GM21619 (cell line): ENCODE measurements around the gene ST3GAL6.
A peak's percentile ranks its signal among the peaks of the same experiment; 100 is the strongest.

ENCODE experiments used
- ATAC-seq: cut with Tn5 transposase; IDR thresholded peaks from one replicate; pipeline ENCODE4 v1.9.1; 2021; ENCODE audit not compliant: unreplicated experiment

ST3GAL6 gene, protein sequence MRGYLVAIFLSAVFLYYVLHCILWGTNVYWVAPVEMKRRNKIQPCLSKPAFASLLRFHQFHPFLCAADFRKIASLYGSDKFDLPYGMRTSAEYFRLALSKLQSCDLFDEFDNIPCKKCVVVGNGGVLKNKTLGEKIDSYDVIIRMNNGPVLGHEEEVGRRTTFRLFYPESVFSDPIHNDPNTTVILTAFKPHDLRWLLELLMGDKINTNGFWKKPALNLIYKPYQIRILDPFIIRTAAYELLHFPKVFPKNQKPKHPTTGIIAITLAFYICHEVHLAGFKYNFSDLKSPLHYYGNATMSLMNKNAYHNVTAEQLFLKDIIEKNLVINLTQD

DNA sequence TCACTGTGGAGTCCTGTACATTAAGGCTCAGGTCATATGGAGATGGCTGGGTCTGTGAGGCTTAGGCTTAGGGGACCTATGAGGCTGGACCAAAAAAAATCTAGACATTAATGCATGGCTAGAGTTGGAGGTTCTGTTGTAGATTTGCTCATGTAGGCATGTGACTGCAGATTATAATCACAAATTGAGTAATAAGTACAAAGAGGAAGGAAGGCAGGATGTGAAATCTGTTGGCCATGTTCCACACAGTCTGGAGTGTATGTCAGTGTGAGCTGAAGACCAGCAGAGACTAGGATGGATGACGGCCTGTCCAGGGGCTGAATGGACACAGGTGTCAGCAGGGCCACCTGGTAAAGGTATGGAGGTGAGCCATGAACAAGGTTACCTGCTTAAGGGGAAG, at the start of gene ST3GAL6:
Gene ST3GAL6 (plus strand): TSS at position 265 of the 400 bp plus-strand sequence. CDS start 5,101 bp downstream, outside the sequence.
- no peak for ATAC-seq

DNA sequence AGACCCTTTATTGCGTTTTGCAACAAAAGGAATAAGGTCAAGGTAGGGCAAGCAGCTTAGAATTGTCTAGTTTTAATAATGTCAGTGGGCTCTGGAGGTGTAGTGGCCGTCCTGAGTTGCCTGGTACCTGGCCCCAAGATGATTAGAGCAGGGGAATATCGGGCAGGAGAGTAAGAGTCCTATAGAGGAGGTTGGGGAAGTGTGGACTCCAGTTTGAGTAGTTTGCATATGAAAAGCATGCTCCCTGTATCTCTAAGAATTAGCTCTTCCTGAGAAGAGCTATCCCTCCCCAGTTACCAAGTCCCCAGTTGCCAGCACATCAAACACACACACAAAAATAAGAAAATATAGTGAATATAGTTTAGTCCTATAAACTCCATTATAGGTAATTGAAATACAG, 49.2 kb upstream of the ST3GAL6 start:
- no peak for ATAC-seq

DNA sequence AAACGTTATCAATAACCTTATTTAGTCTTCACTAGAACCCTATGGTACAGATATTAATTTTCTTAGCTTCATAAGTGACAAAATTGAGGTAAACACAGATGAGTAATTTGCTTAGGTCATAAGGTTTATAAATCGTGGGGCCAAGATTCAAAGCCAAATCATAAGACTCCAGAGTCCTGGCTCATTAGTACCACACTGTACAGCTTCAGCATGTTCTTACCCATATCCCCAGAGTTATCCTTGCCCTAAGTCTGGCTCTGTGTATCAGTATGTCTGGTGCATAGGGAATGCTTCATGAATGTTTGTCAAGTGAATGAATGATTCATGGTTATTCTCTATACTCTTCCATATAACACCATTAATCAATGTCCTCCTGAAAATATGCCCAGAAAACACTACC, 45.6 kb upstream of the ST3GAL6 start:
- no peak for ATAC-seq

DNA sequence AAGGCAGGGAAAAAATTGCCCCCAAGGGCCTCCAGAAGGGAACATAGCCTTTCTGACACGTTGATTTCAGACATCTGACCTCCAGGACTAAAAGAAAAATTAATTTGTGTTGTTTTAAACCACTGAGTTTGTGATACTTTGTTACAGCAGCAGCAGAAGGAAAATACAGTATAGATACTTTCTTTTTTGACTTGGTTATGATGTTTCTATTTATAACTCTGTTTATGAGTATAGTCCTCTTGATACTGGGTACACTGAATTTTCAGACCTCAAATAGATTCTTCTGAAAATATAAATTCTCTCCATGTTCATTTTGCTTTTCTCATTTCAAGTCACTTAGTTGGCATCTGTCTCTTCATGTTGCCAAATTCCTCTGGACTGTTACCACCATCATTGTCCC, 44.4 kb upstream of the ST3GAL6 start:
- no peak for ATAC-seq

DNA sequence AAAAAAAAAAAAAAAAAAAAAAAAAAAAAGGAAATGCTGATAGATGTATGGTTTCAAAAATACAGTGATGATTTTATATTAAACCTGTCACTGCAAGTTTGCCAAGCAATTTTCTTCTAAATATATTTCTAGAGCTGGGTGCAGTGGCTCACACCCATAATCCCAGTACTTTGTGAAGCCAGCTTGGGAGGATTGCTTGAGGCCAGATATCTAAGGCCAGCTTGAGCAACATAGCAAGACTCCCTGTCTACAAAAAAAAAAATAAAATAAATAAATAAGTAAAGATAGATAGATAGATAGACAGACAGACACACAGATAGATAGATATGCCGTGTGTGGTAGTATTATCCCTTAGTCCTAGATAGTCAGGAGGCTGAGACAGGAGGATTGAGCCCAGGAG, 41.4 kb upstream of the ST3GAL6 start:
- no peak for ATAC-seq

DNA sequence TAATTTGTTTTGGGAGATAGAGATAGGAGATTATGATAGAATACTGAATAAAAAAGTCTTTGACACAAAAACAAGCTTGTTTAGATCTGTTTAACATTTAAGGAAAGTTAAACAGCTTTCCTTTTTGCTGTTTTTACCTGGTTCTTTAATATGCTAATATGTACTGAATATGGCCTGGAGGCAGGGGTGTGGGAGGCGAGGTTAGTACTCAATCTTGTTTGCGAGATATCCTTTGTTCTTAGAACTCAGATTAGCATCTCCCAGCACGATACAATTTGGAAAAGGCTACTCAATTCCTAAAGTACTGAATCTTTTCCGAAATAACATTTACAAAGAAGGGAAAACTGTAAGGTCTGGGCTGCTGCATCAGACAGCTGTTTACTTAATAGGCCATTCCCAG, 40.8 kb upstream of the ST3GAL6 start:
- no peak for ATAC-seq

DNA sequence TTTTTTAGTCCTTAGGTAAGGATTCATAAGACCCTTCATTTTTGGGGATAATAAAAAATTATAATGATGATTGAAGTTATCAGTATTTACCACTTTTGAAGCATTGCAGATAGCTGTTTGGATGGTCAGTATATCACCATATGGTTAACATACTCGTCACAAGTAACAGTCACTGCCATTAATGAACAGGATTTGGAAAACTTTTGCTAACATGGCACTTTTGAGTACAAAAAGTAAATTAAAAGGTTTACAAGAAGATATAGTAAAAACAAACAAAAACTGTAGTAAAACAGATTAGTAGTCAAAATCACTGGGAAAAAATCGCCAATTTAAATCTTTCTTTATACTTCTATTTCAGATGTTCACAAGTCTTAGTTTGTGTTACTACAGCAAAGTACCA, 37.8 kb upstream of the ST3GAL6 start:
- ATAC-seq, result no peak

DNA sequence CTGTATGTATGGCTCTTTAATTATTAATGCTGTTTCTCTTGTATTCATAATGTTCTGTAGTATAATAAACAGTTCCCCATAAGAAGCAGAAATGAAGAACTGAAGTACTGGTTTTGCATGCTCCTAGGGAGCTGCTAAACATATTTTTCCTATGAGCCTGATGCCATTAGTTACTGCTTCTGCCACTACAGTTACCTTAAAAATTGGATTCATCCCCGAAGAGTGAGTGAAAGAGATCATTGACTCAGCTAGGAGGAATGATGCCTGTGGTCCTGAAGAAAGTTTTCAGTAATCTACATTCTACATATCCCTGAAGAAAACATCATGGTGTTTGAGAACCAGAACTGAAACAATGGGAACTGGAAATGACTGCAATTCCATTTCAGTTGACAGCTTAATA, 37.1 kb upstream of the ST3GAL6 start:
- ATAC-seq, result no peak

DNA sequence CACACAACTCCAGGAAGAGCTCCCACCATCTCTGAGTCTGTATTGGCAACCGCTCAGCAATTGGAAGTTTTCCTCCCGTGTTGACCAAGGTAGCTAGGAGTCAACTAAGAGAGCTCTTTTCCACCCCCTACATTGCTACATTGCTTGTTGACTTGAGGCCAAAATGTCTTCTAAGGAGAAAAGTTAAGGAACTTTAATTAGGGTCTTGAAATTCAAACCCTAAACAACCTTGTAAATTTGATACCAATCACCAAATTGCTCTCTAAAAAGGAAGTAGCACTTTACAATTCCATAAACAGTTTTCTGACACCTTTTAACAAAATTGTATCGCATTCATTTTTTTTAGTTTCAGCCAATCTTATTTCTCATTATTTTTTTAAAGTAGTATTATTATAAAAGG, 35.5 kb upstream of the ST3GAL6 start:
- ATAC-seq, result no peak

DNA sequence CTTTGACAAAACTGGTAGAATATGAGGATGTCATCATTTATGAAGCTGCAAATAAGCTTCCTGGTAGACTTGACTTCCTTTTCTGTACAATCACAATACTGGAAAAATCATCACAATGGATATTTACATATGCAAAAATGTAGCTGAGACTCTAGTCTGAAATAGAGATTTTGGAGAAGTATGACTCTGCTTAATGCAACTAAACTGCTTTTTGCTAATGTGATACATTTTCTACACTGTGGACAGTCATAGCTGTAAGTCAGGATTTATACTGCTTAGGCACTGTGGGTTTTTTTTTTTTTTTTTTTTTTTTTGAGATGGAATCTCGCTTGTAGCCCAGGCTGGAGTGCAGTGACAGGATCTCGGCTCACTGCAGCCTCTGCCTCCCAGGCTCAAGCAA, 34.5 kb upstream of the ST3GAL6 start:
- no peak for ATAC-seq

DNA sequence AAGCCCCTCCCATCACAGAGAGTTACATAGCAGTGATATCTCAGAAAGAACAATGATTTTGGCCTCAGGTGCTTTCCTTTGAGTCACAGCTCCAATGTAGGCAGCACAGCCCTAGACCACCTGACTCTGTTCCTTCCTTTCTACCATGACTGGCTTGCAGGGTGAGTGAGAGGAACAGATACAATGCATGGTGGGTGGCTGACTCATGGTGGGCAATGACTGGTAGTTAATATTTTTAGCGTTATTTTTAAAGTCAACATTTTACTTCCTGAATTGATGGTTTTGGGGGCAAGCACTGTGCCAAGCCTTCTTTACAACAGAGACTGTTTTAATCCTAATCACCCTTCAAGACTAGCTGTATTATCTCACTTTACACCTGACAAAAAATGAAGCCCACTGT, 32.8 kb upstream of the ST3GAL6 start:
- ATAC-seq, result peak; percentile 51

DNA sequence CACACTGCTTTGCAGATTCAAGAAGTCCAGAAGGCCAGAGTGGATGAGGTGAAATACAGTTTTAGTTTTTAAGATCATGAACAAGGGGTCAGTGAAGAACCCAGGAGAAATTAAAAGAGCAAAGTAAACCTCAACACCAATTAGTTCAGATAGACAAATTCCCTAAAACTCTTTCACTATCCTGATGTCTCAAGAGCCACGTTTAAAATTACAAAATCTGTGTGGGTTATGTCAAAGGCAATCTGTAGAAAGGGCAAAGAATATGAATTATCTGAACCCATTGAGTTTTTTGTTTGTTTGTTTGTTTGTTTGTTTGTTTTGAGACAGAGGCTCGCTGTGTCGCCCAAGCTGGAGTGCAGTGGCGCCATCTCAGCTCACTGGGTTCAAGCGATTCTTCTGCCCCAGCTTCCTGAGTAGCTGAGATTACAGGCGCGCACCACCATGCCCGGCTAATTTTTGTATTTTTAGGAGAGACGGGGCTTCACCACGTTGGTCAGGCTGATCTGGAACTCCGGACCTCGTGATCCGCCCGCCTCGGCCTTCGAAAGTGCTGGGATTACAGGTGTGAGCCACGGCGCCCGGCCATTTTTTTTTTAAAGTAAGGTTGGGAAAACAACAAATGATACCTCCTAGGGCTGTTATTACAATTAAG, 32.1 kb upstream of the ST3GAL6 start:
- no peak for ATAC-seq

DNA sequence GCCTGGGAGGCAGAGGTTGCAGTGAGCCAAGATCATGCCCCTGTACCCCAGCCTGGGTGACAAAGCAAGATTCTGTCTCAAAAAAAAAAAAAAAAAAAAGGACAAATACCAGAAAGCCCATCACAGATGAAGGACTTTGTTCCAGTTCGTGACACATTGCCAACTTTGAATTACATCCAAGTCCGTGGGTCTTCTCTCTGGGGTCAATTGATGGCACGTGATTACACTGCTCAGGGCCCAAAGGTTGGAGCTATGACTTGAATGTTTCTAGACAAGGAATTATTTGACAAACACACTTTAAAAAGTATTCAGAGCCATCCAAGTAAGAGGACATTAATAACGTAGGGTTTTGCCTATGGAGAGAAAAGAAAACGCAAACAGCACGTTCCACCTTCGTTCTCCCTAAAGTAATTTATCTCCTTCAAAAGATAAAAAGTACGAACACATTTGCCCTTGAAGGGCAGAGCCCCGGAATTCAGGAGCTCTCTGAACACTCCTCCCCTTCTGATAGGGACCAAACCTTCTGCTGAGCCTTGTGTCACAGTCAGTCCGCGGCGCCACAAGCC, 31.3 kb upstream of the ST3GAL6 start:
- ATAC-seq, result peak; percentile 36

DNA sequence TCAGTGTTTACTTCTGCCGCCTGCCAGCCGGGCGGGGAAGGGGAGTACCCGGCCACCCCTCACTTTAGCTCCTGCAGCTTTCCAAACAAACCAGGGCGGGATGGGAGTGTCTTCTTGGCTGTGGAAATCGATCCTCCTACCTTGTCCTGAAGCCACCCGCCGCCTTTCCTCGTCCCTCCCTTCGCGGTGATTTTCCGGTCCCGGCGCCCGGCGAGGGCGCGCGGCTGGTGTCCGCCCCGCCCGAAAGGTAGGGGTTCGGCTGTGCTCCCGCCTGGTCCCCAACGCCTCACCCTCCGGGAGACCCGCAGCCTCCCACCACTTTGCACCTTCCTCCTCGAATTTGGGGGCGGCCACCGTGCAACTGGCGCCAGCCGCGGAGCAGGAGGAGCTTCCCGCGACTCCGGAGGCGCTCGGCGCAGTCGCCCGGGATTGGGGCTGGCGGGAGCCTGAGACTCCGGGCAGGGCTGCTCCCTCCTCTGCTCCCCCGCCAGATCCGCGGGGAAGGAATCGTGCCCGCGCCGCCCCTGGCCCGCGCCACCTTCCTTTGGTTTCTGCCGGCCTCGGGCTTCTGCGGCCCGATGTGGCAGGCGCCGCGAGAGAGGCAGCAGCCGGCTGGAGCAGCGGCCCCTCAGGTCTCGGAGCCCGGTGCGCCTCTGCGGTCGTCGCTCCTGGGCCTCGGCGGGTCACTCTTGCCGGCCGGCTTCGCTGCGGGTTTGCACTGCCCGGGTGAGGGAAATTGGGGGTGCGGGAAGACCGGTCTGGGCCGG, 30.7 kb upstream of the ST3GAL6 start:
- peak; percentile 30 for ATAC-seq

DNA sequence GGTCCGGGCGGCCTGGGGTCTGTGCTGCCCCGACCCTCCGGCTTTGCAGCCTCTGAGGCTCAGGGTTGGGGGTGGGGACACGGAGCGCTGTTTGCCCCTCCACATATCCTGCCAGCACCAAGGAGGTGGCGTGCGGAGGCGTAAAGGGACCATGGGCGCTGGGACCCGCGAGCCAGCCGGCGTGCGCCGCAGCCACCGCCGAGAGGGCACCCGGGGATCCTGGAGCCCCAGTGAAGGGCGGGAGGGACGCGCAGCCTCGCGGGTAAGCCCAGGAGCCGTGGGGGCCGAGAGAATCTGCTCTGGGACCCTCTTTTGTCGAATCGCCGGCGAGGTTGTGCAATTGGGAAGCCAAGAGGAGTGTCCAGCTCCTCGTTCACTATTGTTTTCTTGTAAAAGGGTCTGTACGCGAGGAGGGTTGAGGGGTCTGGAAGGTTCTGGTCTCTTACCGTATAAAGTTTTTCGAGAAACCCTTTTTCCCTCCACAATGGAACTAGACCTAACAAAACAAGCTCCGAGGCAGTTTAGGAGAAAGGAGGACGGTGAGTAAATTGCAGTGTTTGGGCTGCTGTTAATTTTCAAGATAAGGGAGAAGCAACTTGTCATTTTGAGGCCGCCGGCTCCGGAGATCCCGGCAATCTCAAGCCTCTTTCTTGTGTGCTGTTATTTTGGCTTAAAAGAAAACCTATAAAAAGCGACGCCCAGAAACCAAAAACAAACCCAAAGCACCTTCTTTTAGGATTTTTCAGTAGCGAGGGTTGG, 29.9 kb upstream of the ST3GAL6 start:
- ATAC-seq, result peak; percentile 32

DNA sequence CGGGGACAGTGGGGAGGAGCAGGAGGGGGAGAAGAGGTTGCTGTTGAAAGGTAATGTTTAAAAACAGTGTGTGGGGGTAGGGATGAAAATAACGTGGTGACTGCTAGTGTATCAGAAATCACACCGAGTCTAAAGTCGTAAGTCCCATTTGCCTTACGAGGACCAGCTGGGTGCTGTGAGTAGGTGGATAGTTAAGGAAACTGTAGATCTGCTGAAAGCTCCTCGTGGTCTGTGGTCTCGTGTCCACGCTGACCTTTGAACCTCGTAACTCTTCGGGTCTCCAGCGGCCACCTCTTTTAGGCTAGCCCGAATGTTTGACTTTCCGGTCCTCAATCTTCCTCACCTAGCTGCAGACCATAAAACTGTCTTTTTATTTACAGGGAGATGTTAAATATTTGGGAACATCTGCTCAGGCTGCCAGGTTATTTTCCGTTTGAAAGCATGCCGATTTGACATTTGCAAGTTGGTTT, 29.3 kb upstream of the ST3GAL6 start:
- no peak for ATAC-seq

DNA sequence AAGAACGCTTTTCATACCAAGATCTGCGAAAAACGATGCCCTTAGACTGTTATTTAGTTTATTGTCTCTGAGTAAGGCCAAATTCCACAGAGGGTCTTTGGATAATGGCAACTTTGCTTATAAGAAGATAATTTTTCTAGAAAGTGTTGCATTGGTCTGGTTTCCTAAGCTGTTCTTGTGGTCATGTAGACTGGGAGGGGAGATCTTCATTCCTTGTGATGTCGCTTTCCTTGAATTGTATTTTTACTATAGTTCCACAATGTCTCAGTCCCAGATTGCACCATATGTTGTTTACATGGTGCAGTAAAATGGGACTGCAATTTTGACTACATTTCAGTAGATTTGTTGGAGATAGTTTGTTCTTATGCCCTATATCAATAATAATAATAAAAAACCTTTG, 28.8 kb upstream of the ST3GAL6 start:
- no peak for ATAC-seq

DNA sequence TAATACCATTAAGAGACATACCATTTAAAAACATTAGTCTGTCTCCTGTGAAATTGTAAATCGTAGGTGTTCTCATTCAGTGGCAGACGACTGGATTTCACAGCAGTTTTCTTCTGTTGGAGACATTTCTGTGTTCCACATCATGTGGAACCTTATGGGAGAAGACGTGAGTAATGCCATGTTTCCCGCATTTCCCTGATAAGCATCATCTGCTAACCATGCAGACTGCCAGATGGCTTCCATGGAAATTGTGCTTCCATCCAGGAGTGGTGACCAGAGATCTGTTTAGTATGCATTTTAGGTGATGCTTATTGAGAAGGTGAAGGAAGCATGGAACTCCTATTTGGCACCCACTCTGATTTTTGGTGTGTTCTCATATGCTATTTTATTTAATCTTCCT, 28.4 kb upstream of the ST3GAL6 start:
- ATAC-seq, result no peak

DNA sequence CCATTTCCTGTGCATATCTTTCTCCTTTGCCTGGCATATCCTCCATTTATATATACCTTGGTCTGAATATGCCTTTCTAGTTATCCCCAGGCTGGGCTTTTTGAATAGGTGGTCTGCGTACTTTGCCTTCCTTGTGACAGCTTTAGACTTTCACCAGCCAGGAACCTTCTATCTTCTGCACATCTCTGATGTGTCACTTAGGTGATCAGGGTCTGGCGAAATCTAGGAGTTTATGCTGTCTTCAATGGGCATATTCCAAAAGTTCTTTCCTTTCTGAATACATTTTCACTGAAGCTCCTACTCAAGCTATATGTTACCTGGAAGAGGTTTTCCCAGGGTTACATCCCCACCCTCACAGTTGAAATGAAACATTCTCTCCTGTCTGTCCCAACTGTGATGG, 27.8 kb upstream of the ST3GAL6 start:
- ATAC-seq, result no peak

DNA sequence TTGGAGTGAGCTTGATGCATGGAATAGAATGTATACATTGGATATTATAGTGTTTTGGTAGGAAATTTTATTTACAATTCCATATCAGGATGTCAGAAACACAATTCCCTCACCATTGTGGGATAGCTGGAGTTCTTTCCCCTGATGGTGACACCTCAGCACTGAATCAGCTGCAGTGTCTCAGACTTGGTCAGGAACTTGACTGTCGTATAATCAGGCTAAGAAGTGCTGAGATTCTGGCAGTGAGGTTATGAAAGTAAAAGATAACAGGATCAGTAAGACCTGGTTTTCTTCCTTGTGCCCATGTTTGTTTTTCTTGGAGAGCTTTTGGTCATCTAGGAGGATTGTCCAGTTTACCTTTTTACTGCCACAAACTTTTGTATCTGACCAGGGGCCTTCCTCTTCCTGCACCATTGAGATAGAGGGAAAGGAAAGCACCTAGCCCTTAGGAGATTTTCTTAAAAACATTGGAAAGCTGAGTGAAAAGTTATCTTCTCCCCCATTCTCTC, 27.3 kb upstream of the ST3GAL6 start:
- ATAC-seq, result no peak

DNA sequence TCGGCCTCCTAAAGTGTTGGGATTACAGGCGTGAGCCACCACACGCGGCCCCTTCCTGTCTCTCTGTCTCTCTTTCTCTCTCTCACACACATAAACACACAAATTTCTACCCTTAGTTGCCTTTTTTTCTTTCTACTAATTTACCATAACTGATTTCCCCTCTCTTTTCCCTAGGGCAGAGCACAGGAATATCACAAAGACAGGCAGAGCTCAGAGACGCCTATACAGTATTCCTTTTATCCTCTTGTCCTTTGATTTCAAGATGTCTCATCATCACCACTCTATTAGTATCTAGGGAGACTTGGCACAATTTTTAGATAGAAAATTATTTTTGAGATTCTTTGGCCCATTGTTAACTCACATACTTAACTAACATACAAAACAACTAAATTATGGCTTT, 25.8 kb upstream of the ST3GAL6 start:
- ATAC-seq, result no peak
